ENCODE results near the gene TLNRD1. TPM values are rescaled to one million over a fixed set of nuclear protein-coding genes. Genes with fewer than 3 reads are reported as not detected.

The TLNRD1 gene
- total RNA-seq, 1 experiment from 2014 or later, result 24.7 TPM

DNA sequence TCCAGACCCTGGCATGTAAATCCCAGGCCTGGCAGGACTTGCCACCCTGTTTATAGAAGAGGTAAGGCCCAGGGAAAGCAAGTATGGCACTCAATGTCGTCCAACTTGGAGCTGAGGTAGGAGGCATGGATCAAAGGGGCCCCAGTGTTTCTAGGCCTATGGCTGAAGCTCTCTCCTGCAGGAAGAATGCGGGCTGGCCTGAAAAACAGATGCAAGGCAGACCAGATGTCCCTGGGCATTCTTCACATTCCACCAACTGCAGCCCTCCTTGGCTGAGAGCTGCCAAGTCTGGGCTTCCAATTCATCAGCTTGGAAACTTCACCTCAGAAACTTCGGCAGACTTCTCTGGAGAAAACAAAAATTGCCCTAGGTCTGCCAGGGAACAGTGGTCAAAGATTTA, 33.3 kb upstream of the TLNRD1 start:
- in situ Hi-C loops (cut with HindIII; ENCODE audit: low pct_unique_long_range_greater_than_20kb, low sequenced_read_pairs) (no loop called here), intact Hi-C loops (cut with micrococcal nuclease; ENCODE audit: unreplicated experiment) (no loop called here)
- Histone ChIP-seq H3K4me3 (ENCODE audit: low read depth in 2 of 2, low read length in 2 of 2) (no peak overlapping the region), H3K27me3 (ENCODE audit: control insufficient read depth, insufficient read depth, low read length) (no peaks in the 10 kb centered on the region), H3K9me3 (ENCODE audit: control insufficient read depth, insufficient read depth, low read depth, low read length) (no peaks in the 10 kb centered on the region), H3K27ac (ENCODE audit: low read length) (no peak overlapping the region), H3K36me3 (ENCODE audit: control insufficient read depth, insufficient read depth, low read length) (no peaks in the 10 kb centered on the region), H3K4me1 (ENCODE audit: control insufficient read depth, insufficient read depth, low read length) (no peaks in the 10 kb centered on the region)
- ChIA-PET POLR2A (no interaction called here), CTCF (no interaction called here)
- DNase-seq (ENCODE audit: low read depth, low spot score) (no peak), ATAC-seq (no peak)
- BruUV-seq (replicated peaks), result no TSS peak
- no peak for TF ChIP-seq CTCF (IDR thresholded peaks at IDR 0.05)
- no peak for TF ChIP-seq TCF7L2 (IDR thresholded peaks at IDR 0.05; ENCODE audit: low read depth, low read length)
- no peak for TF ChIP-seq POLR2AphosphoS5 (IDR thresholded peaks at IDR 0.05; ENCODE audit: low read depth, low read length)
- no peak for TF ChIP-seq REST (IDR thresholded peaks at IDR 0.05; ENCODE audit: insufficient read depth in 1 of 2, low read depth in 2 of 2, low read length in 1 of 2)
- no peak for TF ChIP-seq SIN3A (IDR thresholded peaks at IDR 0.05; ENCODE audit: borderline replicate concordance, insufficient read depth, low read depth, low read length)

- Histone ChIP-seq H3K9me3 (ENCODE audit: control insufficient read depth, insufficient read depth, low read depth, low read length) (no peaks in the 10 kb centered on the region), H3K27ac (ENCODE audit: low read length) (no peak overlapping the region), H3K27me3 (ENCODE audit: control insufficient read depth, insufficient read depth, low read length) (no peaks in the 10 kb centered on the region), H3K4me3 (ENCODE audit: low read depth in 2 of 2, low read length in 2 of 2) (no peak overlapping the region), H3K4me1 (ENCODE audit: control insufficient read depth, insufficient read depth, low read length) (no peaks in the 10 kb centered on the region), H3K36me3 (ENCODE audit: control insufficient read depth, insufficient read depth, low read length) (no peaks in the 10 kb centered on the region)
- intact Hi-C loops (cut with micrococcal nuclease; ENCODE audit: unreplicated experiment) (no loop called here), in situ Hi-C loops (cut with HindIII; ENCODE audit: low pct_unique_long_range_greater_than_20kb, low sequenced_read_pairs) (no loop called here)
- CTCF ChIA-PET, result no interaction called here
- no peak for ATAC-seq
- POLR2A ChIA-PET, result no interaction called here
- TF ChIP-seq POLR2AphosphoS5 (IDR thresholded peaks at IDR 0.05; ENCODE audit: low read depth, low read length) (no peak), SIN3A (IDR thresholded peaks at IDR 0.05; ENCODE audit: borderline replicate concordance, insufficient read depth, low read depth, low read length) (no peak)
- no TSS peak for BruUV-seq (replicated peaks)
- no peak for DNase-seq (ENCODE audit: low read depth, low spot score)
Observed at GRCh38 chr15:80967991-80968510, 32.7 kb upstream of the TLNRD1 start.

GRCh38 chr15:80969316-80969715, 31.4 kb upstream of the TLNRD1 start:
- Histone ChIP-seq H3K4me3 (ENCODE audit: low read depth in 2 of 2, low read length in 2 of 2) (no peak overlapping the region), H3K9me3 (ENCODE audit: control insufficient read depth, insufficient read depth, low read depth, low read length) (no peaks in the 10 kb centered on the region), H3K36me3 (ENCODE audit: control insufficient read depth, insufficient read depth, low read length) (no peaks in the 10 kb centered on the region), H3K4me1 (ENCODE audit: control insufficient read depth, insufficient read depth, low read length) (no peaks in the 10 kb centered on the region), H3K27me3 (ENCODE audit: control insufficient read depth, insufficient read depth, low read length) (no peaks in the 10 kb centered on the region), H3K27ac (ENCODE audit: low read length) (no peak overlapping the region)
- TF ChIP-seq REST (IDR thresholded peaks at IDR 0.05; ENCODE audit: insufficient read depth in 1 of 2, low read depth in 2 of 2, low read length in 1 of 2), result no peak
- no peak for TF ChIP-seq CTCF (IDR thresholded peaks at IDR 0.05)
- TF ChIP-seq SIN3A (IDR thresholded peaks at IDR 0.05; ENCODE audit: borderline replicate concordance, insufficient read depth, low read depth, low read length), result no peak
- no peak for TF ChIP-seq TCF7L2 (IDR thresholded peaks at IDR 0.05; ENCODE audit: low read depth, low read length)
- no peak for TF ChIP-seq POLR2AphosphoS5 (IDR thresholded peaks at IDR 0.05; ENCODE audit: low read depth, low read length)
- no TSS peak for BruUV-seq (replicated peaks)
- in situ Hi-C loops (cut with HindIII; ENCODE audit: low pct_unique_long_range_greater_than_20kb, low sequenced_read_pairs), result no loop called here
- no peak for DNase-seq (ENCODE audit: low read depth, low spot score)
- ChIA-PET POLR2A (no interaction called here), CTCF (interaction anchor here (0.5 to 1.2 kb wide), 3 partner anchors 181 to 193 kb away, joined by 4 to 8 read pairs (median 5); partner anchors contain the start of gene CEMIP)
- intact Hi-C loops (cut with micrococcal nuclease; ENCODE audit: unreplicated experiment), result no loop called here
- ATAC-seq, result no peak
